HepG2 (cell line): ENCODE measurements around the gene PLXNA1. TPM values are rescaled to one million over a fixed set of nuclear protein-coding genes. Genes with fewer than 3 reads are reported as not detected.

Experiments
- ATAC-seq: fragments of 200-7000 bp; cut with Tn5 transposase; 3 replicates; pipeline ENCODE4 v1.9.1; 2020; ENCODE audit warnings: mild to moderate bottlenecking, moderate library complexity
- BruUV-seq: library from RNA; stranded (reverse); fragments of 400-500 nt; replicated peaks from 2 replicates; lab custom pipeline; 2021; lab: Mats Ljungman, UMichigan
- CTCF ChIA-PET: fragments of 300-600 bp; formaldehyde crosslinking; extraction: SDS; loops from one replicate; lab custom pipeline; 2021; ENCODE audit warnings: low total read pairs, inconsistent platforms, low intra/inter-chr PET ratio; lab: Yijun Ruan, JAX
- POLR2A ChIA-PET: fragments of 350-600 bp; sonication (Branson Sonifier 250); formaldehyde crosslinking; loops from one replicate; lab custom pipeline; 2020; ENCODE audit warnings: antibody characterized with exemption, inconsistent platforms; lab: Yijun Ruan, JAX
- DNase-seq: peaks from one replicate; pipeline ENCODE4 v3.0.0-alpha.2; 2015; ENCODE audit warnings: low spot score
- FAIRE-seq: peaks from 3 replicates; lab custom pipeline; 2011; peaks lifted over from hg19 to GRCh38; lab: Jason Lieb, UNC
- H2AFZ ChIP-seq: one replicate; pipeline ENCODE4 v1.6.1; 2011; ENCODE audit warnings: low read length, inconsistent platforms
- H3K27ac ChIP-seq: fragments of 300-600 bp; 3 replicates; pipeline ENCODE4 v1.8.0; 2011; ENCODE audit warnings: mixed run types, mild to moderate bottlenecking, mixed read lengths, low read length, inconsistent platforms; ENCODE audit not compliant: insufficient read depth; ENCODE audit errors: extremely low read length
- H3K27me3 ChIP-seq, 2 experiments: fragments of 200-600 bp in 1 of 2; 2 replicates in 1 of 2; 3 replicates in 1 of 2; pipeline versions ENCODE4 v1.6.0 to v1.8.0; 2011; ENCODE audit warnings: low read length in 2 of 2, mild to moderate bottlenecking in 2 of 2, moderate library complexity in 2 of 2, inconsistent platforms in 1 of 2; ENCODE audit not compliant: insufficient read depth in 2 of 2, control insufficient read depth in 1 of 2
- H3K36me3 ChIP-seq, 2 experiments: fragments of 200-600 bp in 1 of 2; replicated peaks in 1 of 2; 2 replicates in 1 of 2; 3 replicates in 1 of 2; pipeline versions ENCODE4 v1.5.1 to v1.8.0; 2011; ENCODE audit warnings: low read length in 2 of 2, inconsistent platforms in 1 of 2; ENCODE audit not compliant: insufficient read depth in 2 of 2, control insufficient read depth in 1 of 2
- H3K4me1 ChIP-seq: 2 replicates; pipeline ENCODE4 v1.5.1; 2012; ENCODE audit warnings: low read length, inconsistent platforms; ENCODE audit not compliant: insufficient read depth
- H3K4me2 ChIP-seq: 2 replicates; pipeline ENCODE4 v1.6.0; 2011; ENCODE audit warnings: low read depth, low read length, inconsistent platforms
- H3K4me3 ChIP-seq, 3 experiments: fragments of 200-600 bp in 1 of 3; sonication (generic), shearing (Covaris generic) in 1 of 3; replicated peaks in 1 of 3; 2 replicates each; pipeline ENCODE4 v1.5.1; 2011 to 2016; ENCODE audit warnings: low read length in 3 of 3, inconsistent platforms in 2 of 3, low read depth in 2 of 3, mild to moderate bottlenecking in 2 of 3, control low read depth in 1 of 3, mixed read lengths in 1 of 3; ENCODE audit not compliant: insufficient read depth in 1 of 3
- H3K79me2 ChIP-seq: one replicate; pipeline ENCODE4 v1.6.1; 2011; ENCODE audit warnings: low read length, inconsistent platforms; ENCODE audit not compliant: insufficient read depth
- H3K9ac ChIP-seq: 2 replicates; pipeline ENCODE4 v1.6.0; 2011; ENCODE audit warnings: mild to moderate bottlenecking, low read depth, low read length, inconsistent platforms; ENCODE audit not compliant: insufficient read depth
- H3K9me3 ChIP-seq: 2 replicates; pipeline ENCODE4 v1.5.1; 2012; ENCODE audit warnings: mild to moderate bottlenecking, low read length
- H4K20me1 ChIP-seq: 2 replicates; pipeline ENCODE4 v1.6.0; 2011; ENCODE audit warnings: inconsistent platforms, mild to moderate bottlenecking, low read length, moderate library complexity; ENCODE audit not compliant: insufficient read depth
- ASH2L ChIP-seq: fragments of 300-600, 200-600 bp; sonication (generic); IDR thresholded peaks from 2 replicates; pipeline ENCODE4 v1.7.0; 2017; ENCODE audit warnings: low read depth, mild to moderate bottlenecking, moderate library complexity, mixed read lengths, low read length; ENCODE audit not compliant: insufficient read length
- CHCHD3 ChIP-seq: sonication (generic); formaldehyde crosslinking; IDR thresholded peaks from 2 replicates; pipeline ENCODE4 v1.8.0; 2022; ENCODE audit warnings: mild to moderate bottlenecking, missing genetic modification reagents, moderate library complexity
- ERF ChIP-seq: IDR thresholded peaks from 2 replicates; pipeline ENCODE4 v1.6.1; 2018; ENCODE audit warnings: missing biosample characterization, missing genetic modification reagents
- FOXA1 ChIP-seq, 2 experiments: fragments of 450-650 bp in 1 of 2; sonication (generic) in 1 of 2; formaldehyde crosslinking in 1 of 2; IDR thresholded peaks; 2 replicates each; pipeline versions ENCODE4 v1.4.0 to v1.6.1; 2016 to 2020; ENCODE audit warnings: missing genetic modification reagents in 1 of 2
- NONO ChIP-seq, 2 experiments: fragments of 450-650 bp in 1 of 2; sonication (generic) in 1 of 2; formaldehyde crosslinking in 1 of 2; IDR thresholded peaks in 1 of 2; conservative IDR thresholded peaks in 1 of 2; 2 replicates each; pipeline versions ENCODE4 v1.6.1 to v1.8.0; 2017 to 2022; ENCODE audit warnings: mild to moderate bottlenecking in 1 of 2, missing genetic modification reagents in 1 of 2, moderate library complexity in 1 of 2
- PHF8 ChIP-seq: sonication (generic); formaldehyde crosslinking; IDR thresholded peaks from 2 replicates; pipeline ENCODE4 v1.5.0; 2020; ENCODE audit warnings: missing genetic modification reagents
- SIX1 ChIP-seq: sonication (generic); formaldehyde crosslinking; IDR thresholded peaks from 2 replicates; pipeline ENCODE4 v1.4.0; 2020; ENCODE audit warnings: missing genetic modification reagents, borderline replicate concordance
- ZBTB38 ChIP-seq: sonication (generic); formaldehyde crosslinking; IDR thresholded peaks from 2 replicates; pipeline ENCODE4 v1.5.1; 2020; ENCODE audit warnings: mild to moderate bottlenecking, missing genetic modification reagents
- ZNF24 ChIP-seq: fragments of 450-650 bp; IDR thresholded peaks from 2 replicates; pipeline ENCODE4 v1.6.1; 2017; ENCODE audit warnings: antibody characterized with exemption, mild to moderate bottlenecking
- ZNF569 ChIP-seq: sonication (generic); formaldehyde crosslinking; IDR thresholded peaks from 2 replicates; pipeline ENCODE4 v1.5.0; 2020; ENCODE audit warnings: mild to moderate bottlenecking, missing genetic modification reagents, moderate library complexity, borderline replicate concordance
- ZUFSP ChIP-seq: sonication (generic); formaldehyde crosslinking; IDR thresholded peaks from 2 replicates; pipeline ENCODE4 v1.9.0; 2021; ENCODE audit warnings: missing genetic modification reagents, mild to moderate bottlenecking, borderline replicate concordance
- WGBS: methylation state at CpG from one replicate; pipeline ENCODE4 v1.1.6; 2017; ENCODE audit warnings: low lambda C conversion rate; 5-methylcytosine and 5-hydroxymethylcytosine counted together
- in situ Hi-C: cut with HindIII; loops from 2 replicates; pipeline ENCODE4 v1.10.0; 2017; ENCODE audit warnings: low pct_unique_long_range_greater_than_20kb; ENCODE audit not compliant: extremely low pct_ligation_motif_present
- intact Hi-C: fragments of 100-400 bp; cut with micrococcal nuclease; formaldehyde crosslinking; loops from one replicate; pipeline ENCODE4 v1.10.0; 2022; ENCODE audit not compliant: unreplicated experiment
- polyA plus RNA-seq, 8 experiments: library from polyadenylated mRNA; depleted of rRNA in 3 of 8; stranded (reverse) in 7 of 8; unstranded in 1 of 8; fragments of >200 nt; fragmentation: Illumina TruSeq in 4 of 8; extraction: Trizol in 4 of 8; gene quantifications; 2 replicates each; pipeline versions ENCODE4 v1.2.1 to v1.2.3, GENCODE V29; 2011 to 2016; ENCODE audit warnings: low read depth in 4 of 8, missing spikeins in 1 of 8, mixed read lengths in 1 of 8; ENCODE audit not compliant: insufficient read depth in 1 of 8
- total RNA-seq, 5 experiments: library from RNA; depleted of rRNA; stranded (reverse); fragments of >200 nt; fragmentation: Illumina TruSeq; extraction: Trizol; gene quantifications; 2 replicates each; pipeline ENCODE4 v1.2.3, GENCODE V29; 2016; ENCODE audit warnings: low read depth in 1 of 5

Gene PLXNA1
- total and polyA plus RNA-seq, 2 of the 13 experiments (the other 11 are each of a cell fraction or from before 2014, with no cell fraction given), result 16.6 to 18.2 TPM

- WGBS, result 85% methylated on average over 8 of the region's 8 CpGs
- no peak overlapping the region for H3K4me3 ChIP-seq
- POLR2A ChIA-PET, result no interaction called here
- no peaks in the 10 kb centered on the region for H3K9me3 ChIP-seq
- H4K20me1 ChIP-seq, result no peaks in the 10 kb centered on the region
- H3K27me3 ChIP-seq, result no peaks in the 10 kb centered on the region
- no peak overlapping the region for H3K4me2 ChIP-seq
- H3K36me3 ChIP-seq, result peaks cover 1 to 7% of the 10 kb centered on the region in 2 experiments; a peak in 3 of 5 replicates
- in situ Hi-C loops, result no loop called here
- intact Hi-C loops, result no loop called here
- H2AFZ ChIP-seq, result no peak overlapping the region
- BruUV-seq, result no TSS peak
- TF ChIP-seq ASH2L, result no peak
- TF ChIP-seq, all 625 proteins: peak for 0
- DNase-seq, result no peak
- Histone ChIP-seq H3K79me2 (no peaks in the 10 kb centered on the region), H3K4me1 (no peaks in the 10 kb centered on the region), H3K9ac (no peak overlapping the region), H3K27ac (no peak overlapping the region)
- CTCF ChIA-PET, result no interaction called here
- no peak for FAIRE-seq
- no peak for ATAC-seq
Measured at GRCh38 chr3:126947429-126947828, 35.5 kb upstream of the PLXNA1 start.

GRCh38 chr3:126948980-126949535 lies 33.9 kb upstream of the PLXNA1 start:
- DNase-seq (no peak), FAIRE-seq (no peak), ATAC-seq (no peak)
- BruUV-seq, result no TSS peak
- no peak overlapping the region for H3K27ac ChIP-seq
- POLR2A ChIA-PET, result no interaction called here
- no peaks in the 10 kb centered on the region for H3K4me1 ChIP-seq
- 97% methylated on average over 14 of the region's 14 CpGs for WGBS
- H3K36me3 ChIP-seq, result peaks cover 0 to 7% of the 10 kb centered on the region in 2 experiments; a peak in 1 of 5 replicates
- no peaks in the 10 kb centered on the region for H3K79me2 ChIP-seq
- H3K4me3 ChIP-seq, result no peak overlapping the region
- H3K9me3 ChIP-seq, result no peaks in the 10 kb centered on the region
- no peak overlapping the region for H2AFZ ChIP-seq
- intact Hi-C loops (no loop called here), in situ Hi-C loops (no loop called here)
- H3K4me2 ChIP-seq, result no peak overlapping the region
- H4K20me1 ChIP-seq, result no peaks in the 10 kb centered on the region
- no peaks in the 10 kb centered on the region for H3K27me3 ChIP-seq
- TF ChIP-seq NONO (IDR thresholded peaks at IDR 0.05), result no peak
- TF ChIP-seq NONO (CRISPR knock-in tag; conservative IDR thresholded peaks at IDR 0.05), result no peak
- no peak for TF ChIP-seq ZNF24
- TF ChIP-seq FOXA1 (IDR thresholded peaks at IDR 0.05), result no peak
- TF ChIP-seq FOXA1 (CRISPR knock-in tag; IDR thresholded peaks at IDR 0.05), result no peak
- no peak for TF ChIP-seq ZUFSP (CRISPR knock-in tag)
- TF ChIP-seq PHF8 (CRISPR knock-in tag), result no peak
- no peak for TF ChIP-seq CHCHD3 (CRISPR knock-in tag)
- no peak for TF ChIP-seq ERF
- no peak for TF ChIP-seq SIX1
- no peak for TF ChIP-seq ZBTB38 (CRISPR knock-in tag)
- no peak for TF ChIP-seq ZNF569 (CRISPR knock-in tag)
- TF ChIP-seq, all 625 proteins: peak for 0
- CTCF ChIA-PET, result no interaction called here
- H3K9ac ChIP-seq, result no peak overlapping the region
